Transverse colon (tissue), 4 donors: Measurements from ENCODE around the gene KIF25.

Experiments
- CTCF ChIP-seq, 5 experiments: fragments of 200-600 bp in 3 of 5; fragments of 450-650 bp in 2 of 5; sonication (generic) in 3 of 5; IDR thresholded peaks; 1 replicate in 2 of 5; 2 replicates in 3 of 5; pipeline ENCODE4 v1.5.1; 2016 to 2017; ENCODE audit warnings: antibody characterized with exemption in 5 of 5, inconsistent platforms in 3 of 5, mild to moderate bottlenecking in 2 of 5, moderate library complexity in 1 of 5
- EP300 ChIP-seq: sonication (generic); formaldehyde crosslinking; IDR thresholded peaks from one replicate; pipeline ENCODE4 v1.6.1; 2017; ENCODE audit warnings: antibody characterized with exemption, low read depth
- POLR2AphosphoS5 ChIP-seq, 3 donors: sonication (generic); formaldehyde crosslinking; IDR thresholded peaks; one replicate each; pipeline ENCODE4 v1.6.1; 2016; ENCODE audit warnings: antibody characterized with exemption in 3 of 3

- no peak for TF ChIP-seq CTCF (IDR thresholded peaks at IDR 0.05)
- TF ChIP-seq POLR2AphosphoS5 (IDR thresholded peaks at IDR 0.05) = no peak
- no peak for TF ChIP-seq EP300
Observed at GRCh38 chr6:167978607-167979006, 18.9 kb upstream of the KIF25 start.
